Body of pancreas (tissue), 4 donors: ENCODE measurements around the gene PCDH8. TPM values are rescaled to one million over a fixed set of nuclear protein-coding genes. Genes with fewer than 3 reads are reported as not detected.

ENCODE experiments used
- ATAC-seq: fragments of 150-250 bp; one replicate; pipeline ENCODE4 v1.9.1; 2016
- DNase-seq, 4 donors: peaks; one replicate each; pipeline ENCODE4 v3.0.0-alpha.2; 2019
- H3K27ac ChIP-seq, 4 donors: fragments of 200-600 bp; sonication (generic); 1 replicate in 3 of 4; 2 replicates in 1 of 4; pipeline versions ENCODE4 v1.5.1 to v1.6.1; 2016 to 2019; ENCODE audit warnings: mild to moderate bottlenecking in 1 of 4, mixed read lengths in 1 of 4, moderate library complexity in 1 of 4
- H3K27me3 ChIP-seq, 2 donors: fragments of 200-600 bp; sonication (generic); one replicate each; pipeline ENCODE4 v1.6.0; 2016; ENCODE audit warnings: mild to moderate bottlenecking in 1 of 2
- H3K36me3 ChIP-seq, 2 donors: fragments of 200-600 bp; sonication (generic); replicated peaks in 1 of 2; 2 replicates each; pipeline ENCODE4 v1.5.1; 2016; ENCODE audit warnings: low read depth in 2 of 2; ENCODE audit not compliant: insufficient read depth in 1 of 2
- H3K4me1 ChIP-seq: fragments of 200-600 bp; sonication (generic); one replicate; pipeline ENCODE4 v1.6.0; 2016
- H3K4me3 ChIP-seq, 2 donors: fragments of 200-600 bp; sonication (generic); 1 replicate in 1 of 2; 2 replicates in 1 of 2; pipeline ENCODE4 v1.5.1; 2016 to 2019
- H3K9me3 ChIP-seq, 3 donors: fragments of 200-600 bp; sonication (generic); 1 replicate in 2 of 3; 2 replicates in 1 of 3; pipeline ENCODE4 v1.5.1; 2016
- POLR2A ChIP-seq, 3 donors: fragments of 450-650 bp; IDR thresholded peaks; one replicate each; pipeline ENCODE4 v1.6.1; 2016; ENCODE audit warnings: antibody characterized with exemption in 3 of 3, mild to moderate bottlenecking in 2 of 3
- WGBS, 2 donors: methylation state at CpG; one replicate each; pipeline ENCODE4 v1.1.5; 2017; 5-methylcytosine and 5-hydroxymethylcytosine counted together
- intact Hi-C: fragments of 100-400 bp; cut with DNase I; formaldehyde crosslinking; loops from one replicate; pipeline ENCODE4 v1.15.1; 2023
- total RNA-seq, 2 donors: library from RNA; depleted of rRNA; stranded (reverse); fragments of >200 nt; gene quantifications; one replicate each; pipeline ENCODE4 v1.1.0, GENCODE V29; 2016
- TF ChIP-seq, protein P1 (sequence below), 7 experiments: fragments of 450-650 bp in 4 of 7; fragments of 200-600 bp in 3 of 7; sonication (generic) in 3 of 7; IDR thresholded peaks; one replicate each; pipeline ENCODE4 v1.5.1; 2016 to 2019; ENCODE audit warnings: antibody characterized with exemption in 7 of 7

The PCDH8 gene
- total RNA-seq, 2 donors from 2014 or later: not detected

DNA sequence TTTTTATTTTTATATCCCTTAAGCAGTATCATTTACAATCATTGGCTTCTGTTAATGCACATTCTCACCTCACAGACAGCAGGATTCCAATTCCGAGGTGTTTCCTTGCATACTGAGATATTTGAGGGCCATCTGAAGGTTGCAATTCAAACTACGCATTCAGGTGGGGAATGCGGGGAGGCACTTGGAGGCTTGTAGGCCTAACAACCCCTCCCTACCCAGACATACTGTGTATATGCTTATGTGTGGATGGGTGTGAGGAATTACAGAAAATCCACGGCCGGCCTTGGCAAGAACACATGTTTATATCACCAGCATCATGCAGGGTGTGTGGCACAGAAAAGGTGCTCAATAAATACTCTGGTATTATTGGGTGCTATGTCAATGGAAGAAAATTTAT is 43.3 kb upstream of the PCDH8 start:
- TF ChIP-seq, protein P1, sequence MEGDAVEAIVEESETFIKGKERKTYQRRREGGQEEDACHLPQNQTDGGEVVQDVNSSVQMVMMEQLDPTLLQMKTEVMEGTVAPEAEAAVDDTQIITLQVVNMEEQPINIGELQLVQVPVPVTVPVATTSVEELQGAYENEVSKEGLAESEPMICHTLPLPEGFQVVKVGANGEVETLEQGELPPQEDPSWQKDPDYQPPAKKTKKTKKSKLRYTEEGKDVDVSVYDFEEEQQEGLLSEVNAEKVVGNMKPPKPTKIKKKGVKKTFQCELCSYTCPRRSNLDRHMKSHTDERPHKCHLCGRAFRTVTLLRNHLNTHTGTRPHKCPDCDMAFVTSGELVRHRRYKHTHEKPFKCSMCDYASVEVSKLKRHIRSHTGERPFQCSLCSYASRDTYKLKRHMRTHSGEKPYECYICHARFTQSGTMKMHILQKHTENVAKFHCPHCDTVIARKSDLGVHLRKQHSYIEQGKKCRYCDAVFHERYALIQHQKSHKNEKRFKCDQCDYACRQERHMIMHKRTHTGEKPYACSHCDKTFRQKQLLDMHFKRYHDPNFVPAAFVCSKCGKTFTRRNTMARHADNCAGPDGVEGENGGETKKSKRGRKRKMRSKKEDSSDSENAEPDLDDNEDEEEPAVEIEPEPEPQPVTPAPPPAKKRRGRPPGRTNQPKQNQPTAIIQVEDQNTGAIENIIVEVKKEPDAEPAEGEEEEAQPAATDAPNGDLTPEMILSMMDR (IDR thresholded peaks at IDR 0.05): no peak
- H3K4me3 ChIP-seq: no peak overlapping the region
- no peak for DNase-seq
- no peaks in the 10 kb centered on the region for H3K4me1 ChIP-seq
- 58 to 64% methylated on average over 5 of the region's 5 CpGs for WGBS, 2 donors
- H3K27me3 ChIP-seq: no peaks in the 10 kb centered on the region
- no peaks in the 10 kb centered on the region for H3K36me3 ChIP-seq
- ATAC-seq: no peak
- no peaks in the 10 kb centered on the region for H3K9me3 ChIP-seq
- intact Hi-C loops: no loop called here
- H3K27ac ChIP-seq: no peak overlapping the region

DNA sequence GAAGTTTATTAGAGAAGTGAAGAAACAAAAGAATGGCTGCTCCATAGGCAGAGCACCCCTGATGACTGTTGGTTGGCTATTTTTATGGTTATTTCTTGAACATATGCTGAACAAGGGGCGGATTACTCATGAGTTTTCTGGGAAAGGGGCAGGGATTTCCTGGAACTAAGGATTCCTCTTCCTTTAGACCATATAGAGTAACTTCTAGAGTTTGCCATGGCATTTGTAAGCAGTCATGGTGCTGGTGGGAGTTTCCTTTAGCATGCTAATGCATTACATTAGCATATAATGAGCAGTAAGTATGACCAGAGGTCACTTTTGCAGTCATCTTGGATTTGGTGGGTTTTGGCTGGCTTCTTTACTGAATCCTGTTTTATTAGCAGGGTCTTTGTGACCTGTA is 38.7 kb upstream of the PCDH8 start:
- Histone ChIP-seq H3K27me3 (no peaks in the 10 kb centered on the region), H3K4me1 (no peaks in the 10 kb centered on the region), H3K4me3 (no peak overlapping the region), H3K27ac (no peak overlapping the region), H3K36me3 (no peaks in the 10 kb centered on the region), H3K9me3 (no peaks in the 10 kb centered on the region)
- intact Hi-C loops: no loop called here
- ATAC-seq (no peak), DNase-seq (no peak)
- WGBS, 2 donors: 50 to 67% methylated on average over 1 of the region's 1 CpG
- TF ChIP-seq POLR2A (IDR thresholded peaks at IDR 0.05): no peak
- TF ChIP-seq, protein P1 (IDR thresholded peaks at IDR 0.05): no peak

DNA sequence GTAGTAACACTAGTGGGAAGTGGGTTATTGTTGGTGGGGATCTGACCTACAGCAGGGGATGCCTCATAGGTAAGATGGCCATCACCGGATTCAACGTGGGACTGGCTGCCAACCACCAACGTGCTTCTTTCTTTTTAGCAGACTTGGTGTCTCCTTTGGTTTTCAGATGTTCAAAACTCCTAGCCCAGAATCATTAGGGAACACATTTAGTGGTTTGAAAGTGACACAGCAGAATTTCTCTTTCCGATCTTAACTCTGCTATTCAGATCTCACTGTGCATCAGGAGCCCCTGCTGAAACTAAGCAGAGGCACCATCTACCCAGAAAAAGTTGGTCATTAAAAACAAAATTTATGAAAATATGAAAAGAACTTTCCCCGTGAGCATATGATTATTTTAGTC is 36.7 kb upstream of the PCDH8 start:
- no peaks in the 10 kb centered on the region for H3K4me1 ChIP-seq
- ATAC-seq (no peak), DNase-seq (no peak)
- intact Hi-C loops: no loop called here
- WGBS, 2 donors: 62 to 71% methylated on average over 5 of the region's 5 CpGs
- H3K27ac ChIP-seq: no peak overlapping the region
- H3K9me3 ChIP-seq: no peaks in the 10 kb centered on the region
- TF ChIP-seq, protein P1 (IDR thresholded peaks at IDR 0.05): no peak
- TF ChIP-seq POLR2A (IDR thresholded peaks at IDR 0.05): no peak
- no peaks in the 10 kb centered on the region for H3K36me3 ChIP-seq
- H3K27me3 ChIP-seq: no peaks in the 10 kb centered on the region
- H3K4me3 ChIP-seq: no peak overlapping the region

DNA sequence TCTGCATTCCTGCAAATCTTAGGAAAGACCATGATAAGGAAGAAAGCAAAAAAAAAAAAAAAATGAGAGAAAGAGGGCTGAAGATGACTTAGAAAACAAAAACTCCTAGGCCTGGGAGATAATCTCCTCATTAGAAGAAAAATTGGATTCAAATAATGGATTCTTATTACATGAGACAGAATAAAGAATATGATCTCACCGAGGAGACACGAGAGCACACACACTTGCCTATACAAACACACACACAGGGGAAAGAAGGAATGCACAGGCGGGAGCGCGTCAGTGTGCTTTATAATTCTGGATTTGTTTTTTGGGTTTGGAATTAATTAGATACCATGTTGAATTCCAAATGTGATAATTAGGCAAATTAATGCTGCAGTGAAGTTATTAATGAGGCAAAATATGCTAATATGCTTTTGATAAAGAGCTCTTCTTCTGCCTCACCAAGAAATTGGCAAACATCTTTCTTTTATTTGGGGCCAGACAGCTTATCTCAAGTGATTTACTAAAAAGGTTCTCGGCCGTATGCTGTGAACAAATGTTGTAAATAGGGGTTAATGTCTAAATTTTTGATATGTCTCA is 36.1 kb upstream of the PCDH8 start:
- H3K27me3 ChIP-seq: no peaks in the 10 kb centered on the region
- intact Hi-C loops: no loop called here
- WGBS, 2 donors: 60 to 64% methylated on average over 7 of the region's 7 CpGs
- ATAC-seq: no peak
- no peaks in the 10 kb centered on the region for H3K9me3 ChIP-seq
- no peak overlapping the region for H3K4me3 ChIP-seq
- no peak overlapping the region for H3K27ac ChIP-seq
- DNase-seq: no peak
- no peaks in the 10 kb centered on the region for H3K4me1 ChIP-seq
- TF ChIP-seq, protein P1 (IDR thresholded peaks at IDR 0.05): no peak
- no peak for TF ChIP-seq POLR2A (IDR thresholded peaks at IDR 0.05)
- no peaks in the 10 kb centered on the region for H3K36me3 ChIP-seq

GRCh38 chr13:52882785-52883184 is 34.3 kb upstream of the PCDH8 start:
- H3K4me1 ChIP-seq: no peaks in the 10 kb centered on the region
- no peak for DNase-seq
- intact Hi-C loops: no loop called here
- no peak overlapping the region for H3K4me3 ChIP-seq
- H3K36me3 ChIP-seq: no peaks in the 10 kb centered on the region
- ATAC-seq: no peak
- no peak overlapping the region for H3K27ac ChIP-seq
- H3K9me3 ChIP-seq: no peaks in the 10 kb centered on the region
- WGBS, 2 donors: 45 to 53% methylated on average over 2 of the region's 2 CpGs
- H3K27me3 ChIP-seq: no peaks in the 10 kb centered on the region
- TF ChIP-seq, protein P1 (IDR thresholded peaks at IDR 0.05): no peak
